ENCODE results near the gene C13orf42.

DNA sequence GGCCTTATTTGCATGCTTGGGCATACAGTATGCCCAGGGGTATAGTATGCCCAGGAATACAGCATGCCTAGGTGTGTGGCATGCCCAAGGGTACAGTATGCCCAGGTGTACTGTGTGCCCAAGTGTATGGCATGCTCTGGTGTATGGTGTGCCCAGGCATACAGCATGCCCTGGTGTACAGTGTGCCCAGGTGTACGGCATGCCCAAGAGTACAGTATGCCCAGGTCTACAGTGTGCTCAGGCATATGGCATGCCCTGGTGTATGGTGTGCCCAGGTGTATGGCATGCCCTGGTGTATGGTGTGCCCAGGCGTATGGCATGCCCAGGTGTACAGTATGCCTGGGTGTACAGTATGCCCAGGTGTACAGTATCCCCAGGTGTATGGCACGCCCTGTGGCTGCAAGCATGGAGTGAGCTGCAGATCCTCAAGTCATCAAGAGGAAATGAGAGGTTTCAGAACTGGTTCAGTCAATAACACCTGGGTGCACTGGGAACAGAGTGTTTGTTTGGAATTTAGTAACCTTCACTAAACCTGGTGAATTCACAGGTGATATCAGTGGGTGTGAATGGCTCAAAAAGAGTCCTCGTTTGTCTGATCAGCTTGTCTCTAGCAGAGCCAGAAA lies 7.8 kb upstream of the C13orf42 start:
- TF ChIP-seq, protein P1, sequence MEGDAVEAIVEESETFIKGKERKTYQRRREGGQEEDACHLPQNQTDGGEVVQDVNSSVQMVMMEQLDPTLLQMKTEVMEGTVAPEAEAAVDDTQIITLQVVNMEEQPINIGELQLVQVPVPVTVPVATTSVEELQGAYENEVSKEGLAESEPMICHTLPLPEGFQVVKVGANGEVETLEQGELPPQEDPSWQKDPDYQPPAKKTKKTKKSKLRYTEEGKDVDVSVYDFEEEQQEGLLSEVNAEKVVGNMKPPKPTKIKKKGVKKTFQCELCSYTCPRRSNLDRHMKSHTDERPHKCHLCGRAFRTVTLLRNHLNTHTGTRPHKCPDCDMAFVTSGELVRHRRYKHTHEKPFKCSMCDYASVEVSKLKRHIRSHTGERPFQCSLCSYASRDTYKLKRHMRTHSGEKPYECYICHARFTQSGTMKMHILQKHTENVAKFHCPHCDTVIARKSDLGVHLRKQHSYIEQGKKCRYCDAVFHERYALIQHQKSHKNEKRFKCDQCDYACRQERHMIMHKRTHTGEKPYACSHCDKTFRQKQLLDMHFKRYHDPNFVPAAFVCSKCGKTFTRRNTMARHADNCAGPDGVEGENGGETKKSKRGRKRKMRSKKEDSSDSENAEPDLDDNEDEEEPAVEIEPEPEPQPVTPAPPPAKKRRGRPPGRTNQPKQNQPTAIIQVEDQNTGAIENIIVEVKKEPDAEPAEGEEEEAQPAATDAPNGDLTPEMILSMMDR (IDR thresholded peaks at IDR 0.05), result no peak
- TF ChIP-seq POLR2A (IDR thresholded peaks at IDR 0.05), result no peak
- TF ChIP-seq EP300 (IDR thresholded peaks at IDR 0.05), result no peak
